GM12878 (cell line): ENCODE measurements around the gene LHFPL3. TPM values are rescaled to one million over a fixed set of nuclear protein-coding genes. Genes with fewer than 3 reads are reported as not detected.

ENCODE experiments used
- ATAC-seq: fragments of 200-7000 bp; cut with Tn5 transposase; 3 replicates; pipeline ENCODE4 v1.9.1; 2020; ENCODE audit warnings: mild to moderate bottlenecking, moderate library complexity
- BruUV-seq: library from RNA; stranded (reverse); fragments of 400-500 nt; replicated peaks from 2 replicates; lab custom pipeline; 2021; lab: Mats Ljungman, UMichigan
- CTCF ChIA-PET: fragments of 300-600 bp; sonication (Branson Sonifier 250); formaldehyde crosslinking; extraction: SDS; loops from one replicate; lab custom pipeline; 2021; ENCODE audit warnings: inconsistent platforms; lab: Yijun Ruan, JAX
- POLR2A ChIA-PET: fragments of 350-600 bp; formaldehyde crosslinking; extraction: SDS; loops from one replicate; lab custom pipeline; 2021; ENCODE audit warnings: inconsistent platforms; lab: Charles Lee
- RAD21 ChIA-PET: fragments of 300-600 bp; sonication (Branson Sonifier 250); formaldehyde crosslinking; loops from one replicate; lab custom pipeline; 2023; ENCODE audit warnings: antibody characterized with exemption; ENCODE audit not compliant: unreplicated experiment; lab: Charles Lee
- SMC1A ChIA-PET: fragments of 300-600 bp; sonication (Branson Sonifier 250); formaldehyde crosslinking; loops from one replicate; lab custom pipeline; 2023; ENCODE audit not compliant: unreplicated experiment, uncharacterized antibody; lab: Charles Lee
- DNase-seq: peaks from one replicate; pipeline ENCODE4 v3.0.0-alpha.2; 2011; ENCODE audit warnings: low read depth, low spot score
- FAIRE-seq: peaks from 3 replicates; lab custom pipeline; 2011; peaks lifted over from hg19 to GRCh38; lab: Jason Lieb, UNC
- H2AFZ ChIP-seq: 2 replicates; pipeline ENCODE4 v1.6.0; 2011; ENCODE audit warnings: low read depth, low read length, control low read depth; ENCODE audit not compliant: control insufficient read depth
- H3K27ac ChIP-seq: 2 replicates; pipeline ENCODE4 v1.5.1; 2011; ENCODE audit warnings: control low read depth; ENCODE audit not compliant: control insufficient read depth, insufficient read depth
- H3K27me3 ChIP-seq, 2 experiments: replicated peaks in 1 of 2; 2 replicates each; pipeline versions ENCODE4 v1.6.0 to v1.6.1; 2011; ENCODE audit warnings: low read length in 1 of 2; ENCODE audit not compliant: control insufficient read depth in 2 of 2, insufficient read depth in 2 of 2
- H3K36me3 ChIP-seq, 2 experiments: 2 replicates each; pipeline ENCODE4 v1.5.1; 2011; ENCODE audit warnings: low read length in 1 of 2; ENCODE audit not compliant: control insufficient read depth in 2 of 2, insufficient read depth in 2 of 2
- H3K4me1 ChIP-seq: 2 replicates; pipeline ENCODE4 v1.6.1; 2011; ENCODE audit warnings: mild to moderate bottlenecking, low read length, moderate library complexity, mixed read lengths; ENCODE audit not compliant: control insufficient read depth, insufficient read depth
- H3K4me2 ChIP-seq: 2 replicates; pipeline ENCODE4 v1.6.0; 2011; ENCODE audit warnings: control low read depth; ENCODE audit not compliant: control insufficient read depth, insufficient read depth
- H3K4me3 ChIP-seq: fragments of 200-600 bp; sonication (generic); 2 replicates; pipeline ENCODE4 v1.5.1; 2016
- H3K79me2 ChIP-seq: 2 replicates; pipeline ENCODE4 v1.6.0; 2011; ENCODE audit warnings: low read length; ENCODE audit not compliant: control insufficient read depth, insufficient read depth
- H3K9ac ChIP-seq: 2 replicates; pipeline ENCODE4 v1.8.0; 2011; ENCODE audit warnings: low read length, control low read depth, mixed read lengths; ENCODE audit not compliant: control insufficient read depth, insufficient read depth
- H3K9me3 ChIP-seq: replicated peaks from 3 replicates; pipeline ENCODE4 v1.5.1; 2011; ENCODE audit warnings: mild to moderate bottlenecking, low read length; ENCODE audit not compliant: control insufficient read depth, insufficient read depth
- H4K20me1 ChIP-seq: 2 replicates; pipeline ENCODE4 v1.6.0; 2011; ENCODE audit not compliant: control insufficient read depth, insufficient read depth
- CHD4 ChIP-seq: fragments of 200-600 bp; sonication (generic); IDR thresholded peaks from 2 replicates; pipeline ENCODE4 v1.6.1; 2016; ENCODE audit warnings: mild to moderate bottlenecking
- DPF2 ChIP-seq: fragments of 450-650 bp; IDR thresholded peaks from 2 replicates; pipeline ENCODE4 v1.6.1; 2017; ENCODE audit warnings: mild to moderate bottlenecking
- FOXK2 ChIP-seq: fragments of 450-650 bp; IDR thresholded peaks from 2 replicates; pipeline ENCODE4 v1.6.1; 2017; ENCODE audit warnings: mild to moderate bottlenecking, moderate library complexity
- HCFC1 ChIP-seq: fragments of 150-350 bp; IDR thresholded peaks from 2 replicates; pipeline ENCODE4 v1.6.1; 2014; ENCODE audit warnings: low read length
- JUND ChIP-seq: IDR thresholded peaks from 2 replicates; pipeline ENCODE4 v1.6.1; 2012; ENCODE audit warnings: low read depth, mild to moderate bottlenecking, low read length, improper control_type of control experiment, moderate library complexity
- MYB ChIP-seq: fragments of 150-350 bp; IDR thresholded peaks from 2 replicates; pipeline ENCODE4 v1.6.1; 2014; ENCODE audit warnings: mild to moderate bottlenecking, low read depth, low read length, borderline replicate concordance
- PML ChIP-seq: IDR thresholded peaks from 2 replicates; pipeline ENCODE4 v1.6.1; 2012; ENCODE audit warnings: low read length, inconsistent platforms
- POLR2AphosphoS2 ChIP-seq: IDR thresholded peaks from 2 replicates; pipeline ENCODE4 v1.6.1; 2011; ENCODE audit warnings: low read depth, mild to moderate bottlenecking, low read length, improper control_type of control experiment, moderate library complexity
- SIN3A ChIP-seq: IDR thresholded peaks from 2 replicates; pipeline ENCODE4 v1.6.1; 2012; ENCODE audit warnings: low read depth, low read length, improper control_type of control experiment
- YY1 ChIP-seq: IDR thresholded peaks from 2 replicates; pipeline ENCODE4 v1.6.1; 2011; ENCODE audit warnings: low read depth, mild to moderate bottlenecking, low read length
- WGBS: methylation state at CpG from one replicate; pipeline ENCODE4 v1.1.6; 2016; ENCODE audit warnings: low lambda C conversion rate; ENCODE audit not compliant: insufficient replicate concordance, insufficient coverage; ENCODE audit errors: missing lambda C conversion rate; 5-methylcytosine and 5-hydroxymethylcytosine counted together
- in situ Hi-C: fragments of 300-500 bp; cut with MboI; formaldehyde crosslinking; loops from 9 replicates; pipeline ENCODE4 v1.14.3; 2018; ENCODE audit warnings: mixed read lengths
- intact Hi-C: fragments of 100-400 bp; cut with micrococcal nuclease; formaldehyde crosslinking; loops from one replicate; pipeline ENCODE4 v1.14.2; 2022; ENCODE audit not compliant: unreplicated experiment
- polyA plus RNA-seq, 11 experiments: library from polyadenylated mRNA; depleted of rRNA in 4 of 11; unstranded in 6 of 11; stranded (reverse) in 5 of 11; fragments of >200 nt; fragmentation: Nextera tagmentation in 4 of 11; fragmentation: Illumina TruSeq in 1 of 11; extraction: Ambion mirVana in 4 of 11; extraction: Trizol in 1 of 11; gene quantifications; 1 replicate in 1 of 11; 2 replicates in 10 of 11; pipeline versions ENCODE4 v1.2.1 to v1.2.3, GENCODE V29; 2011 to 2016; ENCODE audit warnings: inconsistent platforms in 2 of 11, missing spikeins in 2 of 11, low read depth in 1 of 11
- total RNA-seq, 4 experiments: library from RNA; depleted of rRNA in 3 of 4; stranded (reverse); fragments of >200 nt in 3 of 4; fragmentation: Illumina TruSeq in 1 of 4; extraction: Trizol in 1 of 4; gene quantifications; 2 replicates each; pipeline versions ENCODE4 v1.2.1 to v1.2.3, GENCODE V29; 2013 to 2021
- TF ChIP-seq, protein P1 (sequence below): fragments of 450-650 bp; IDR thresholded peaks from 2 replicates; pipeline ENCODE4 v1.6.1; 2017; ENCODE audit warnings: mild to moderate bottlenecking, moderate library complexity
- TF ChIP-seq, protein P2 (sequence below): IDR thresholded peaks from 2 replicates; pipeline ENCODE4 v1.6.1; 2011; ENCODE audit warnings: borderline replicate concordance, low read depth, mild to moderate bottlenecking, moderate library complexity, low read length; ENCODE audit not compliant: insufficient read depth, poor library complexity, severe bottlenecking
- TF ChIP-seq, protein P3 (sequence below): fragments of 150-350 bp; IDR thresholded peaks from 2 replicates; pipeline ENCODE4 v1.6.1; 2014; ENCODE audit warnings: mild to moderate bottlenecking, low read depth, low read length
- TF ChIP-seq, protein P4 (sequence below): fragments of 450-650 bp; formaldehyde crosslinking; IDR thresholded peaks from 2 replicates; pipeline ENCODE4 v1.4.0; 2020; ENCODE audit warnings: mild to moderate bottlenecking, moderate library complexity

LHFPL3 gene
- total and polyA plus RNA-seq, 10 of the 15 experiments (the other 5 are each of a cell fraction or from before 2014, with no cell fraction given), result 0.09 TPM; not detected in 9

DNA sequence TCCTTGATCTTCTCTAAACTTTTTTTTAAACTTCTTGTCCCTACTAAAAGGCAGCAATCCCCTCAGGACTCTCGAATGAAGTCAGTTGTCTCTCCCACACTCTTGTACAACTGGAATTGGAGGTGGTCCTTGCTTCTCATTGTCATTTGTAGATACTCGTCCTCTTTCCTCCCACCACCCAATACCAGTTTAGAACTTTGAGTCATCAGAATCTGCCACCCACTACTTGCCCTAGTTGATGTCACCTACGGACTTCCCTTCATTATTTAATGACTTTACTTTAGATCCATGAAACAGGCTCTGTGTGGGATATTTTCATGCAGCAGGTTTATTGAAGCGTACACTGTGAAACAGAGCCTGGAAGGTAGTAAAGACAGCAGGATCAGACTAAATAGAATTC is 28.6 kb upstream of the LHFPL3 start (continued):
- TF ChIP-seq, protein P1, sequence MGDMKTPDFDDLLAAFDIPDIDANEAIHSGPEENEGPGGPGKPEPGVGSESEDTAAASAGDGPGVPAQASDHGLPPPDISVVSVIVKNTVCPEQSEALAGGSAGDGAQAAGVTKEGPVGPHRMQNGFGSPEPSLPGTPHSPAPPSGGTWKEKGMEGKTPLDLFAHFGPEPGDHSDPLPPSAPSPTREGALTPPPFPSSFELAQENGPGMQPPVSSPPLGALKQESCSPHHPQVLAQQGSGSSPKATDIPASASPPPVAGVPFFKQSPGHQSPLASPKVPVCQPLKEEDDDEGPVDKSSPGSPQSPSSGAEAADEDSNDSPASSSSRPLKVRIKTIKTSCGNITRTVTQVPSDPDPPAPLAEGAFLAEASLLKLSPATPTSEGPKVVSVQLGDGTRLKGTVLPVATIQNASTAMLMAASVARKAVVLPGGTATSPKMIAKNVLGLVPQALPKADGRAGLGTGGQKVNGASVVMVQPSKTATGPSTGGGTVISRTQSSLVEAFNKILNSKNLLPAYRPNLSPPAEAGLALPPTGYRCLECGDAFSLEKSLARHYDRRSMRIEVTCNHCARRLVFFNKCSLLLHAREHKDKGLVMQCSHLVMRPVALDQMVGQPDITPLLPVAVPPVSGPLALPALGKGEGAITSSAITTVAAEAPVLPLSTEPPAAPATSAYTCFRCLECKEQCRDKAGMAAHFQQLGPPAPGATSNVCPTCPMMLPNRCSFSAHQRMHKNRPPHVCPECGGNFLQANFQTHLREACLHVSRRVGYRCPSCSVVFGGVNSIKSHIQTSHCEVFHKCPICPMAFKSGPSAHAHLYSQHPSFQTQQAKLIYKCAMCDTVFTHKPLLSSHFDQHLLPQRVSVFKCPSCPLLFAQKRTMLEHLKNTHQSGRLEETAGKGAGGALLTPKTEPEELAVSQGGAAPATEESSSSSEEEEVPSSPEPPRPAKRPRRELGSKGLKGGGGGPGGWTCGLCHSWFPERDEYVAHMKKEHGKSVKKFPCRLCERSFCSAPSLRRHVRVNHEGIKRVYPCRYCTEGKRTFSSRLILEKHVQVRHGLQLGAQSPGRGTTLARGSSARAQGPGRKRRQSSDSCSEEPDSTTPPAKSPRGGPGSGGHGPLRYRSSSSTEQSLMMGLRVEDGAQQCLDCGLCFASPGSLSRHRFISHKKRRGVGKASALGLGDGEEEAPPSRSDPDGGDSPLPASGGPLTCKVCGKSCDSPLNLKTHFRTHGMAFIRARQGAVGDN, result no peak
- TF ChIP-seq DPF2 (no peak), PML (no peak), FOXK2 (no peak), YY1 (no peak), SIN3A (no peak), HCFC1 (no peak), JUND (no peak)
- TF ChIP-seq, protein P2, sequence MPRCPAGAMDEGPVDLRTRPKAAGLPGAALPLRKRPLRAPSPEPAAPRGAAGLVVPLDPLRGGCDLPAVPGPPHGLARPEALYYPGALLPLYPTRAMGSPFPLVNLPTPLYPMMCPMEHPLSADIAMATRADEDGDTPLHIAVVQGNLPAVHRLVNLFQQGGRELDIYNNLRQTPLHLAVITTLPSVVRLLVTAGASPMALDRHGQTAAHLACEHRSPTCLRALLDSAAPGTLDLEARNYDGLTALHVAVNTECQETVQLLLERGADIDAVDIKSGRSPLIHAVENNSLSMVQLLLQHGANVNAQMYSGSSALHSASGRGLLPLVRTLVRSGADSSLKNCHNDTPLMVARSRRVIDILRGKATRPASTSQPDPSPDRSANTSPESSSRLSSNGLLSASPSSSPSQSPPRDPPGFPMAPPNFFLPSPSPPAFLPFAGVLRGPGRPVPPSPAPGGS, result no peak

DNA sequence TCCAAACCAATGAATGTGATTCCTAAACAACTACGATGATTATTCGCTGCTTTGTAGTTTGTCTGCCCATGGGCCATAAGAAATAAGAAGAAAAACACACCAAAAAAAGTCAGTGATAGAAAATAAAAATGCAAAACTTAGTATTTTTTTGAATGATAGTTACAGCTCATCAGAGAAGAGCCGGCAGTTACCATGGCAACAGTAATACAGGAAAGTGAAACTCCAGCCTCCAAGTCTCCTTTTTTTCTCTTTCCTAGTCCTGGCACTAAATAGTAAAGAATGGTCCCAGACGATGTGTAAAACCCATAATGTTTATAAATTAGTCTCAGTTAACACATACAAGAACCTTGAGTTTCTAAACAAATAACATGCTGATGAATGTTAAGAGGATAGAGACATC is 21.6 kb upstream of the LHFPL3 start:
- H3K4me2 ChIP-seq, result no peak overlapping the region
- in situ Hi-C loops, result no loop called here
- ATAC-seq, result no peak
- H2AFZ ChIP-seq, result no peak overlapping the region
- H3K36me3 ChIP-seq, result no peaks in the 10 kb centered on the region
- BruUV-seq, result no TSS peak
- intact Hi-C loops, result no loop called here
- ChIA-PET SMC1A (no interaction called here), POLR2A (no interaction called here), CTCF (no interaction called here), RAD21 (no interaction called here)
- no peaks in the 10 kb centered on the region for H3K9me3 ChIP-seq
- no peak for FAIRE-seq
- WGBS, result 31% methylated on average over 4 of the region's 4 CpGs
- H3K4me1 ChIP-seq, result no peaks in the 10 kb centered on the region
- H4K20me1 ChIP-seq, result no peaks in the 10 kb centered on the region
- H3K4me3 ChIP-seq, result no peak overlapping the region
- H3K79me2 ChIP-seq, result no peaks in the 10 kb centered on the region
- H3K27ac ChIP-seq, result no peak overlapping the region
- DNase-seq, result no peak
- H3K27me3 ChIP-seq, result no peaks in the 10 kb centered on the region
- no peak overlapping the region for H3K9ac ChIP-seq
- TF ChIP-seq, protein P3, sequence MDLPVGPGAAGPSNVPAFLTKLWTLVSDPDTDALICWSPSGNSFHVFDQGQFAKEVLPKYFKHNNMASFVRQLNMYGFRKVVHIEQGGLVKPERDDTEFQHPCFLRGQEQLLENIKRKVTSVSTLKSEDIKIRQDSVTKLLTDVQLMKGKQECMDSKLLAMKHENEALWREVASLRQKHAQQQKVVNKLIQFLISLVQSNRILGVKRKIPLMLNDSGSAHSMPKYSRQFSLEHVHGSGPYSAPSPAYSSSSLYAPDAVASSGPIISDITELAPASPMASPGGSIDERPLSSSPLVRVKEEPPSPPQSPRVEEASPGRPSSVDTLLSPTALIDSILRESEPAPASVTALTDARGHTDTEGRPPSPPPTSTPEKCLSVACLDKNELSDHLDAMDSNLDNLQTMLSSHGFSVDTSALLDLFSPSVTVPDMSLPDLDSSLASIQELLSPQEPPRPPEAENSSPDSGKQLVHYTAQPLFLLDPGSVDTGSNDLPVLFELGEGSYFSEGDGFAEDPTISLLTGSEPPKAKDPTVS, result no peak
- TF ChIP-seq HCFC1 (no peak), CHD4 (no peak), MYB (no peak), POLR2AphosphoS2 (no peak)
- TF ChIP-seq, protein P4, sequence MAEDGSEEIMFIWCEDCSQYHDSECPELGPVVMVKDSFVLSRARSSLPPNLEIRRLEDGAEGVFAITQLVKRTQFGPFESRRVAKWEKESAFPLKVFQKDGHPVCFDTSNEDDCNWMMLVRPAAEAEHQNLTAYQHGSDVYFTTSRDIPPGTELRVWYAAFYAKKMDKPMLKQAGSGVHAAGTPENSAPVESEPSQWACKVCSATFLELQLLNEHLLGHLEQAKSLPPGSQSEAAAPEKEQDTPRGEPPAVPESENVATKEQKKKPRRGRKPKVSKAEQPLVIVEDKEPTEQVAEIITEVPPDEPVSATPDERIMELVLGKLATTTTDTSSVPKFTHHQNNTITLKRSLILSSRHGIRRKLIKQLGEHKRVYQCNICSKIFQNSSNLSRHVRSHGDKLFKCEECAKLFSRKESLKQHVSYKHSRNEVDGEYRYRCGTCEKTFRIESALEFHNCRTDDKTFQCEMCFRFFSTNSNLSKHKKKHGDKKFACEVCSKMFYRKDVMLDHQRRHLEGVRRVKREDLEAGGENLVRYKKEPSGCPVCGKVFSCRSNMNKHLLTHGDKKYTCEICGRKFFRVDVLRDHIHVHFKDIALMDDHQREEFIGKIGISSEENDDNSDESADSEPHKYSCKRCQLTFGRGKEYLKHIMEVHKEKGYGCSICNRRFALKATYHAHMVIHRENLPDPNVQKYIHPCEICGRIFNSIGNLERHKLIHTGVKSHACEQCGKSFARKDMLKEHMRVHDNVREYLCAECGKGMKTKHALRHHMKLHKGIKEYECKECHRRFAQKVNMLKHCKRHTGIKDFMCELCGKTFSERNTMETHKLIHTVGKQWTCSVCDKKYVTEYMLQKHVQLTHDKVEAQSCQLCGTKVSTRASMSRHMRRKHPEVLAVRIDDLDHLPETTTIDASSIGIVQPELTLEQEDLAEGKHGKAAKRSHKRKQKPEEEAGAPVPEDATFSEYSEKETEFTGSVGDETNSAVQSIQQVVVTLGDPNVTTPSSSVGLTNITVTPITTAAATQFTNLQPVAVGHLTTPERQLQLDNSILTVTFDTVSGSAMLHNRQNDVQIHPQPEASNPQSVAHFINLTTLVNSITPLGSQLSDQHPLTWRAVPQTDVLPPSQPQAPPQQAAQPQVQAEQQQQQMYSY (CRISPR knock-in tag), result no peak
